H1 (cell line): ENCODE data around the gene SLC24A3. TPM values are rescaled to one million over a fixed set of nuclear protein-coding genes. Genes with fewer than 3 reads are reported as not detected.

Experiments used
- CTCF ChIA-PET: fragments of 300-600 bp; sonication (Branson Sonifier 250); formaldehyde crosslinking; loops from one replicate; lab custom pipeline; 2021; ENCODE audit not compliant: partially characterized antibody; lab: Charles Lee
- POLR2A ChIA-PET: fragments of 300-600 bp; sonication (Branson Sonifier 250); formaldehyde crosslinking; loops from one replicate; lab custom pipeline; 2021; ENCODE audit warnings: inconsistent platforms; ENCODE audit not compliant: partially characterized antibody; lab: Charles Lee
- DNase-seq, 2 experiments: peaks; one replicate each; pipeline versions ENCODE4 v3.0.0 to v3.0.0-alpha.2; 2010 to 2022; ENCODE audit warnings: low spot score in 2 of 2, low read depth in 1 of 2, mixed read lengths in 1 of 2
- FAIRE-seq: peaks from 2 replicates; lab custom pipeline; 2011; peaks lifted over from hg19 to GRCh38; lab: Jason Lieb, UNC
- H2AFZ ChIP-seq: 2 replicates; pipeline ENCODE4 v1.8.1; 2012; ENCODE audit warnings: low read length, inconsistent platforms
- H2AK5ac ChIP-seq: 2 replicates; pipeline ENCODE4 v1.6.1; 2013; ENCODE audit warnings: low read depth, low read length
- H2BK120ac ChIP-seq: replicated peaks from 2 replicates; pipeline ENCODE3; 2013; ENCODE audit warnings: low read depth, low read length, inconsistent platforms
- H2BK12ac ChIP-seq: 2 replicates; pipeline ENCODE4 v1.6.1; 2013; ENCODE audit warnings: low read depth, low read length
- H2BK15ac ChIP-seq: 2 replicates; pipeline ENCODE4 v1.6.1; 2013; ENCODE audit warnings: low read length
- H2BK20ac ChIP-seq: 2 replicates; pipeline ENCODE4 v1.6.1; 2013; ENCODE audit warnings: low read length
- H2BK5ac ChIP-seq: 2 replicates; pipeline ENCODE4 v1.6.1; 2013; ENCODE audit warnings: low read depth, low read length
- H3K14ac ChIP-seq: 2 replicates; pipeline ENCODE4 v1.6.1; 2013; ENCODE audit warnings: inconsistent platforms; ENCODE audit not compliant: insufficient read length
- H3K18ac ChIP-seq: 2 replicates; pipeline ENCODE4 v1.6.1; 2013; ENCODE audit warnings: low read length; ENCODE audit errors: extremely low read depth
- H3K23ac ChIP-seq: 2 replicates; pipeline ENCODE4 v1.6.1; 2013; ENCODE audit warnings: inconsistent platforms; ENCODE audit not compliant: insufficient read length
- H3K23me2 ChIP-seq: 2 replicates; pipeline ENCODE4 v1.6.1; 2013; ENCODE audit warnings: low read depth, low read length
- H3K27ac ChIP-seq: 2 replicates; pipeline ENCODE4 v1.6.1; 2011; ENCODE audit warnings: low read depth, low read length, inconsistent platforms
- H3K27me3 ChIP-seq, 4 experiments: replicated peaks in 1 of 4; 1 replicate in 1 of 4; 2 replicates in 3 of 4; pipeline versions ENCODE4 v1.6.1 to v1.8.1; 2011 to 2013; ENCODE audit warnings: low read length in 3 of 4, mild to moderate bottlenecking in 3 of 4, inconsistent platforms in 2 of 4, mixed read lengths in 2 of 4, moderate library complexity in 1 of 4; ENCODE audit not compliant: control insufficient read depth in 3 of 4, insufficient read depth in 3 of 4; ENCODE audit errors: extremely low read depth in 1 of 4
- H3K36me3 ChIP-seq, 4 experiments: 2 replicates each; pipeline versions ENCODE4 v1.6.1 to v1.8.1; 2011 to 2013; ENCODE audit warnings: mild to moderate bottlenecking in 4 of 4, low read length in 3 of 4, moderate library complexity in 2 of 4, control low read depth in 1 of 4, inconsistent platforms in 1 of 4; ENCODE audit not compliant: insufficient read depth in 4 of 4, control insufficient read depth in 2 of 4
- H3K4ac ChIP-seq: replicated peaks from 2 replicates; pipeline ENCODE3; 2013; ENCODE audit warnings: low read length, low read depth, mixed read lengths, inconsistent platforms; ENCODE audit not compliant: insufficient read length
- H3K4me1 ChIP-seq, 4 experiments: replicated peaks in 1 of 4; 1 replicate in 1 of 4; 2 replicates in 3 of 4; pipeline versions ENCODE4 v1.6.1 to v1.8.1; 2011 to 2013; ENCODE audit warnings: low read length in 3 of 4, inconsistent platforms in 2 of 4, mixed read lengths in 1 of 4; ENCODE audit not compliant: insufficient read depth in 4 of 4, control insufficient read depth in 3 of 4
- H3K4me2 ChIP-seq, 2 experiments: 2 replicates each; pipeline versions ENCODE4 v1.6.1 to v1.8.1; 2011 to 2013; ENCODE audit warnings: low read depth in 2 of 2, low read length in 2 of 2, control low read depth in 1 of 2, inconsistent platforms in 1 of 2, mild to moderate bottlenecking in 1 of 2; ENCODE audit not compliant: insufficient read depth in 1 of 2
- H3K4me3 ChIP-seq, 4 experiments: fragments of 200-600, 300-600 bp in 1 of 4; sonication (generic), shearing (Covaris generic), sonication (Bioruptor Twin) in 1 of 4; 2 replicates each; pipeline versions ENCODE4 v1.5.1 to v1.8.1; 2011 to 2016; ENCODE audit warnings: low read length in 4 of 4, low read depth in 3 of 4, control low read depth in 2 of 4, inconsistent platforms in 2 of 4, mild to moderate bottlenecking in 2 of 4, mixed read lengths in 1 of 4, moderate library complexity in 1 of 4; ENCODE audit not compliant: insufficient read depth in 2 of 4; ENCODE audit errors: extremely low read depth in 1 of 4
- H3K56ac ChIP-seq: replicated peaks from 2 replicates; pipeline ENCODE3; 2013; ENCODE audit warnings: low read depth, mild to moderate bottlenecking, mixed read lengths, low read length, inconsistent platforms; ENCODE audit not compliant: insufficient read length
- H3K79me1 ChIP-seq: 2 replicates; pipeline ENCODE4 v1.6.1; 2013; ENCODE audit warnings: low read depth, low read length, control low read depth
- H3K79me2 ChIP-seq, 2 experiments: 2 replicates each; pipeline versions ENCODE4 v1.6.1 to v1.8.1; 2012 to 2013; ENCODE audit warnings: low read length in 2 of 2, mild to moderate bottlenecking in 2 of 2, inconsistent platforms in 1 of 2; ENCODE audit not compliant: insufficient read depth in 2 of 2, control insufficient read depth in 1 of 2
- H3K9ac ChIP-seq, 4 experiments: replicated peaks in 1 of 4; 1 replicate in 1 of 4; 2 replicates in 3 of 4; pipeline versions ENCODE4 v1.6.1 to v1.8.1; 2011 to 2013; ENCODE audit warnings: low read depth in 3 of 4, low read length in 3 of 4, control low read depth in 2 of 4, mild to moderate bottlenecking in 2 of 4, moderate library complexity in 2 of 4, inconsistent platforms in 1 of 4; ENCODE audit errors: extremely low read depth in 1 of 4
- H3K9me3 ChIP-seq, 2 experiments: 2 replicates each; pipeline versions ENCODE4 v1.6.1 to v1.8.1; 2012 to 2013; ENCODE audit warnings: mild to moderate bottlenecking in 2 of 2, moderate library complexity in 2 of 2, control low read depth in 1 of 2, inconsistent platforms in 1 of 2, low read depth in 1 of 2, low read length in 1 of 2, mixed read lengths in 1 of 2; ENCODE audit not compliant: insufficient read depth in 2 of 2
- H4K20me1 ChIP-seq, 2 experiments: replicated peaks in 1 of 2; 2 replicates each; pipeline versions ENCODE3 to v1.8.1; 2011 to 2013; ENCODE audit warnings: inconsistent platforms in 2 of 2, low read length in 2 of 2, mild to moderate bottlenecking in 1 of 2; ENCODE audit not compliant: insufficient read depth in 2 of 2, control insufficient read depth in 1 of 2
- H4K5ac ChIP-seq: 2 replicates; pipeline ENCODE4 v1.6.1; 2013; ENCODE audit warnings: low read length, low read depth, mixed read lengths, inconsistent platforms; ENCODE audit not compliant: insufficient read length
- H4K8ac ChIP-seq: 2 replicates; pipeline ENCODE4 v1.8.0; 2013; ENCODE audit warnings: mild to moderate bottlenecking, moderate library complexity, low read length, inconsistent platforms; ENCODE audit not compliant: insufficient read depth; ENCODE audit errors: extremely low read depth
- H4K91ac ChIP-seq: replicated peaks from 2 replicates; pipeline ENCODE3; 2013; ENCODE audit warnings: low read length, mixed read lengths, inconsistent platforms; ENCODE audit not compliant: insufficient read length
- ASH2L ChIP-seq: fragments of 200-600, 300-600 bp; sonication (generic); IDR thresholded peaks from one replicate; pipeline ENCODE4 v1.7.1; 2017; ENCODE audit warnings: low read length
- CHD2 ChIP-seq: IDR thresholded peaks from 2 replicates; pipeline ENCODE4 v1.6.1; 2012; ENCODE audit warnings: low read length, improper control_type of control experiment
- POLR2AphosphoS5 ChIP-seq: IDR thresholded peaks from 2 replicates; pipeline ENCODE4 v1.6.1; 2011; ENCODE audit warnings: low read depth, low read length
- RAD21 ChIP-seq, 2 experiments: IDR thresholded peaks in 1 of 2; conservative IDR thresholded peaks in 1 of 2; 2 replicates each; pipeline ENCODE4 v1.6.1; 2011; ENCODE audit warnings: low read depth in 2 of 2, low read length in 2 of 2, improper control_type of control experiment in 1 of 2, inconsistent platforms in 1 of 2, mild to moderate bottlenecking in 1 of 2, moderate library complexity in 1 of 2
- SP2 ChIP-seq: IDR thresholded peaks from 2 replicates; pipeline ENCODE4 v1.6.1; 2012; ENCODE audit warnings: mild to moderate bottlenecking, low read length, inconsistent platforms
- SUZ12 ChIP-seq: fragments of 200-600 bp; sonication (generic); IDR thresholded peaks from 2 replicates; pipeline ENCODE4 v1.6.1; 2012; ENCODE audit warnings: mild to moderate bottlenecking, inconsistent platforms, low read length, moderate library complexity, mixed read lengths
- WGBS, 2 experiments: shearing (Covaris generic) in 1 of 2; methylation state at CpG; one replicate each; pipeline versions ENCODE4 v1.1.6 to v1.1.7; 2013 to 2015; ENCODE audit warnings: low lambda C conversion rate in 2 of 2, mixed read lengths in 2 of 2, inconsistent platforms in 1 of 2, low coverage in 1 of 2, missing lambda C conversion rate in 1 of 2; ENCODE audit not compliant: insufficient replicate concordance in 2 of 2, insufficient coverage in 1 of 2, insufficient read length in 1 of 2; ENCODE audit errors: extremely low coverage in 1 of 2, missing lambda C conversion rate in 1 of 2; 5-methylcytosine and 5-hydroxymethylcytosine counted together
- polyA plus RNA-seq, 7 experiments: library from polyadenylated mRNA; depleted of rRNA in 3 of 7; stranded (reverse) in 5 of 7; unstranded in 2 of 7; fragments of >200 nt in 5 of 7; fragments of 200-250 nt in 2 of 7; gene quantifications; 1 replicate in 5 of 7; 2 replicates in 1 of 7; 4 replicates in 1 of 7; pipeline versions ENCODE4 v1.2.1 to v1.2.3, GENCODE V29; 2011 to 2013; ENCODE audit warnings: missing spikeins in 2 of 7, mixed read lengths in 2 of 7
- total RNA-seq: library from RNA; stranded (reverse); fragmentation: NEBNext Ultra II Directional; extraction: Animal tissue kit (Norgen Biotek cat#: 25700); gene quantifications from 2 replicates; pipeline ENCODE4 v1.2.1, GENCODE V29; 2021

Gene SLC24A3
- total and polyA plus RNA-seq, 2 of the 8 experiments (the other 6 are each of a cell fraction or from before 2014, with no cell fraction given), result 4.5 to 6.3 TPM

GRCh38 chr20:19524691-19525090 is 312.2 kb downstream of the SLC24A3 start:
- 100% methylated on average over 1 of the region's 1 CpG; no CpG with 5 or more reads in 1 of the 2 experiments for WGBS, 2 experiments
- no peak for TF ChIP-seq RAD21 (IDR thresholded peaks at IDR 0.05 in 1 of 2, conservative IDR thresholded peaks at IDR 0.05 in 1 of 2; ENCODE audit: low read depth in 2 of 2, low read length in 2 of 2)
- TF ChIP-seq CHD2, result no peak
- TF ChIP-seq POLR2AphosphoS5, result no peak
- TF ChIP-seq ASH2L, result no peak
- no peak for TF ChIP-seq SUZ12
- no peak for TF ChIP-seq SP2
- POLR2A ChIA-PET, result no interaction called here

More at GRCh38 chr20:19524691-19525090, 312.2 kb downstream of the SLC24A3 start:
- DNase-seq, result no peak
- H2BK12ac ChIP-seq, result no peak overlapping the region
- H3K14ac ChIP-seq, result no peak overlapping the region
- H4K91ac ChIP-seq, result no peak overlapping the region
- no peak overlapping the region for H2BK15ac ChIP-seq
- no peak overlapping the region for H3K23ac ChIP-seq
- H2BK5ac ChIP-seq, result no peak overlapping the region
- H3K18ac ChIP-seq, result no peak overlapping the region
- no peak overlapping the region for H2AK5ac ChIP-seq
- no peak overlapping the region for H4K5ac ChIP-seq
- no peaks in the 10 kb centered on the region for H3K4me1 ChIP-seq
- H3K9me3 ChIP-seq, result no peaks in the 10 kb centered on the region
- no peak overlapping the region for H3K27ac ChIP-seq
- H3K27me3 ChIP-seq, result no peaks in the 10 kb centered on the region
- H3K9ac ChIP-seq, result no peak overlapping the region
- H3K56ac ChIP-seq, result no peak overlapping the region
- H4K20me1 ChIP-seq, result no peaks in the 10 kb centered on the region
- H3K36me3 ChIP-seq, result no peaks in the 10 kb centered on the region
- H2BK120ac ChIP-seq, result no peak overlapping the region
- H2AFZ ChIP-seq, result no peak overlapping the region
- H3K4me3 ChIP-seq, result no peak overlapping the region
- H3K4me2 ChIP-seq, result no peak overlapping the region
- no peak overlapping the region for H3K4ac ChIP-seq
- H2BK20ac ChIP-seq, result no peak overlapping the region
- no peaks in the 10 kb centered on the region for H3K23me2 ChIP-seq
- no peak for FAIRE-seq
- CTCF ChIA-PET, result interaction anchor here (0.7 to 1.4 kb wide), 5 partner anchors 15 to 386 kb away, joined by 3 to 4 read pairs (median 3); no protein-coding TSS in a partner anchor
- no peak overlapping the region for H4K8ac ChIP-seq
- H3K79me2 ChIP-seq, result no peaks in the 10 kb centered on the region
- H3K79me1 ChIP-seq, result no peaks in the 10 kb centered on the region
